HepG2 (cell line): ENCODE measurements around the gene ENTPD2. TPM values are rescaled to one million over a fixed set of nuclear protein-coding genes. Genes with fewer than 3 reads are reported as not detected.

Experiments
- CHD4 ChIP-seq: fragments of 200-600 bp; sonication (generic); IDR thresholded peaks from 2 replicates; pipeline ENCODE4 v1.7.0; 2017; ENCODE audit warnings: mild to moderate bottlenecking, low read length, borderline replicate concordance
- DNMT3B ChIP-seq: conservative IDR thresholded peaks from 2 replicates; pipeline ENCODE4 v1.6.1; 2016; ENCODE audit warnings: missing biosample characterization, control low read depth
- GLI4 ChIP-seq: sonication (generic); formaldehyde crosslinking; IDR thresholded peaks from 2 replicates; pipeline ENCODE4 v1.5.1; 2020; ENCODE audit warnings: missing genetic modification reagents, mild to moderate bottlenecking, moderate library complexity, borderline replicate concordance
- HOXA5 ChIP-seq: sonication (generic); formaldehyde crosslinking; IDR thresholded peaks from 2 replicates; pipeline ENCODE4 v1.4.0; 2020; ENCODE audit warnings: missing genetic modification reagents
- MAZ ChIP-seq, 2 experiments: sonication (generic) in 1 of 2; formaldehyde crosslinking in 1 of 2; IDR thresholded peaks; 2 replicates each; pipeline versions ENCODE4 v1.5.0 to v1.6.1; 2012 to 2020; ENCODE audit warnings: low read depth in 2 of 2, mild to moderate bottlenecking in 2 of 2, borderline replicate concordance in 1 of 2, improper control_type of control experiment in 1 of 2, low read length in 1 of 2, missing genetic modification reagents in 1 of 2, moderate library complexity in 1 of 2
- MIER2 ChIP-seq: IDR thresholded peaks from 2 replicates; pipeline ENCODE4 v1.6.1; 2016; ENCODE audit warnings: missing biosample characterization, missing genetic modification reagents
- MIER3 ChIP-seq: IDR thresholded peaks from 2 replicates; pipeline ENCODE4 v1.6.1; 2016; ENCODE audit warnings: missing compliant biosample characterization, borderline replicate concordance
- MYC ChIP-seq: sonication (generic); formaldehyde crosslinking; IDR thresholded peaks from 2 replicates; pipeline ENCODE4 v1.9.0; 2021; ENCODE audit warnings: missing genetic modification reagents, borderline replicate concordance
- RNF2 ChIP-seq: fragments of 450-650 bp; conservative IDR thresholded peaks from 2 replicates; pipeline ENCODE4 v1.6.1; 2016; ENCODE audit warnings: low read depth
- RXRA ChIP-seq: sonication (generic); formaldehyde crosslinking; IDR thresholded peaks from 2 replicates; pipeline ENCODE4 v1.5.1; 2020; ENCODE audit warnings: missing genetic modification reagents
- THAP8 ChIP-seq: sonication (generic); formaldehyde crosslinking; IDR thresholded peaks from 2 replicates; pipeline ENCODE4 v1.5.1; 2020; ENCODE audit warnings: missing genetic modification reagents, mild to moderate bottlenecking, borderline replicate concordance
- ZBTB43 ChIP-seq: sonication (generic); formaldehyde crosslinking; conservative IDR thresholded peaks from 2 replicates; pipeline ENCODE4 v1.4.0; 2020; ENCODE audit warnings: missing genetic modification reagents
- ZC3H13 ChIP-seq: sonication (generic); formaldehyde crosslinking; IDR thresholded peaks from 2 replicates; pipeline ENCODE4 v1.8.1; 2023; ENCODE audit warnings: mild to moderate bottlenecking, missing genetic modification reagents, moderate library complexity
- ZNF225 ChIP-seq: sonication (generic); formaldehyde crosslinking; IDR thresholded peaks from 2 replicates; pipeline ENCODE4 v1.4.0; 2020; ENCODE audit warnings: mild to moderate bottlenecking, missing genetic modification reagents
- ZNF510 ChIP-seq: sonication (generic); formaldehyde crosslinking; IDR thresholded peaks from 2 replicates; pipeline ENCODE4 v1.4.0; 2020; ENCODE audit warnings: low read depth, mild to moderate bottlenecking, missing genetic modification reagents
- ZNF83 ChIP-seq: sonication (generic); formaldehyde crosslinking; IDR thresholded peaks from 2 replicates; pipeline ENCODE4 v1.4.0; 2020; ENCODE audit warnings: missing genetic modification reagents, mild to moderate bottlenecking, borderline replicate concordance
- ZNF883 ChIP-seq: sonication (generic); formaldehyde crosslinking; IDR thresholded peaks from 2 replicates; pipeline ENCODE4 v1.5.1; 2020; ENCODE audit warnings: mild to moderate bottlenecking, missing genetic modification reagents; ENCODE audit errors: not compliant biosample characterization
- polyA plus RNA-seq, 8 experiments: library from polyadenylated mRNA; depleted of rRNA in 3 of 8; stranded (reverse) in 7 of 8; unstranded in 1 of 8; fragments of >200 nt; fragmentation: Illumina TruSeq in 4 of 8; extraction: Trizol in 4 of 8; gene quantifications; 2 replicates each; pipeline versions ENCODE4 v1.2.1 to v1.2.3, GENCODE V29; 2011 to 2016; ENCODE audit warnings: low read depth in 4 of 8, missing spikeins in 1 of 8, mixed read lengths in 1 of 8; ENCODE audit not compliant: insufficient read depth in 1 of 8
- total RNA-seq, 5 experiments: library from RNA; depleted of rRNA; stranded (reverse); fragments of >200 nt; fragmentation: Illumina TruSeq; extraction: Trizol; gene quantifications; 2 replicates each; pipeline ENCODE4 v1.2.3, GENCODE V29; 2016; ENCODE audit warnings: low read depth in 1 of 5
- TF ChIP-seq, protein P1 (sequence below): sonication (generic); formaldehyde crosslinking; IDR thresholded peaks from 2 replicates; pipeline ENCODE4 v1.4.0; 2020; ENCODE audit warnings: missing genetic modification reagents
- TF ChIP-seq, protein P2 (sequence below): IDR thresholded peaks from 2 replicates; pipeline ENCODE4 v1.6.1; 2016; ENCODE audit warnings: low read depth, control low read depth

ENTPD2 gene
- total and polyA plus RNA-seq, 2 of the 13 experiments (the other 11 are each of a cell fraction or from before 2014, with no cell fraction given): 0.95 to 3.2 TPM

DNA sequence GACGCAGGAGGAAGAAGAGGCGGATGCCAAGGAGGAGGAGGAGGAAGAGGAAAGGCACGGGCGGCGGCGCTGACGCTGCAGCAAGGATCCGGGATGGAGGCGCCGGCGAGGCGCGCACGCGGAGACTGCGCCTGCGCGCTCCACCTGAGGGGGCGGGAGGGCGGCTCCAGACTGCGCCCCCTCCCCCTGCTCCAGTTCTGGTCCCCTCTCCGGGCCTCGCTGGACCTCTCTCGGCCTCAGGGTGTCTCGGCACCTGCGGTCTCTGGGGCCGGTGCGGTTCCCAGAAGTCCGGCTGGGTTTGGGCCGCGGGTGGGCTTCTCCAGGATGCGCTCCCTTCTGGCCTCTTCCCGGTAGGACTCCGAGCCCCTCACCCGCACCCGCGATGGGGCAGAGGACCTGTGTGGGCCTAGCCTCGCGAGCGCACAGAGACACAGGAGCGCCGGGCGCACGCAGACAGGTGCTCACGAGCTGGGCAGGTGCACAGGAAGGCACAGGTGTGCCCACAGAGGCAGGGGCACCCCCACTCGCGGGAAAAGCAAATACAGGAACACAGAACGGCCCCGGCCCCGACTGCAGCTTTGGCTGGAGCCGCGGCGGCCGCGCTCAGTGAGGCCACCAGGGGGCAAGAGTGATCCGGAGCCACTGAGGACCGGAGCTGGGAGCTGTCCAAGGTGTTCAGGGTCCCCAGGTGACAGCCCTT is 7.6 kb downstream of the ENTPD2 start, which contains the start of gene NPDC1 (continued):
- peak; percentile 68 for TF ChIP-seq ZNF883
- peak; percentile 50; the same call in 1 of the 2 replicates for TF ChIP-seq MYC (CRISPR knock-in tag)
- TF ChIP-seq ZNF225 (CRISPR knock-in tag): peak; percentile 89; the same call in 1 of the 2 replicates
- 0 out of 2 replicates have a peak, but pooled peaks have one; percentile 63 for TF ChIP-seq GLI4 (CRISPR knock-in tag)
- peak; percentile 57 for TF ChIP-seq RXRA (CRISPR knock-in tag)
- no peak for TF ChIP-seq RNF2
- TF ChIP-seq MAZ (IDR thresholded peaks at IDR 0.05; ENCODE audit: borderline replicate concordance, low read depth, low read length): no peak; the same call in 1 of the 2 replicates
- TF ChIP-seq MAZ (CRISPR knock-in tag; IDR thresholded peaks at IDR 0.05; ENCODE audit: low read depth): peak; percentile 70
- TF ChIP-seq CHD4: no peak
- 0 out of 2 replicates have a peak, but pooled peaks have one; percentile 43 for TF ChIP-seq ZNF83 (CRISPR knock-in tag)
- TF ChIP-seq, protein P1, sequence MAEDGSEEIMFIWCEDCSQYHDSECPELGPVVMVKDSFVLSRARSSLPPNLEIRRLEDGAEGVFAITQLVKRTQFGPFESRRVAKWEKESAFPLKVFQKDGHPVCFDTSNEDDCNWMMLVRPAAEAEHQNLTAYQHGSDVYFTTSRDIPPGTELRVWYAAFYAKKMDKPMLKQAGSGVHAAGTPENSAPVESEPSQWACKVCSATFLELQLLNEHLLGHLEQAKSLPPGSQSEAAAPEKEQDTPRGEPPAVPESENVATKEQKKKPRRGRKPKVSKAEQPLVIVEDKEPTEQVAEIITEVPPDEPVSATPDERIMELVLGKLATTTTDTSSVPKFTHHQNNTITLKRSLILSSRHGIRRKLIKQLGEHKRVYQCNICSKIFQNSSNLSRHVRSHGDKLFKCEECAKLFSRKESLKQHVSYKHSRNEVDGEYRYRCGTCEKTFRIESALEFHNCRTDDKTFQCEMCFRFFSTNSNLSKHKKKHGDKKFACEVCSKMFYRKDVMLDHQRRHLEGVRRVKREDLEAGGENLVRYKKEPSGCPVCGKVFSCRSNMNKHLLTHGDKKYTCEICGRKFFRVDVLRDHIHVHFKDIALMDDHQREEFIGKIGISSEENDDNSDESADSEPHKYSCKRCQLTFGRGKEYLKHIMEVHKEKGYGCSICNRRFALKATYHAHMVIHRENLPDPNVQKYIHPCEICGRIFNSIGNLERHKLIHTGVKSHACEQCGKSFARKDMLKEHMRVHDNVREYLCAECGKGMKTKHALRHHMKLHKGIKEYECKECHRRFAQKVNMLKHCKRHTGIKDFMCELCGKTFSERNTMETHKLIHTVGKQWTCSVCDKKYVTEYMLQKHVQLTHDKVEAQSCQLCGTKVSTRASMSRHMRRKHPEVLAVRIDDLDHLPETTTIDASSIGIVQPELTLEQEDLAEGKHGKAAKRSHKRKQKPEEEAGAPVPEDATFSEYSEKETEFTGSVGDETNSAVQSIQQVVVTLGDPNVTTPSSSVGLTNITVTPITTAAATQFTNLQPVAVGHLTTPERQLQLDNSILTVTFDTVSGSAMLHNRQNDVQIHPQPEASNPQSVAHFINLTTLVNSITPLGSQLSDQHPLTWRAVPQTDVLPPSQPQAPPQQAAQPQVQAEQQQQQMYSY (CRISPR knock-in tag): 0 out of 2 replicates have a peak, but pooled peaks have one; percentile 44
- no peak for TF ChIP-seq MIER3 (CRISPR knock-in tag)
- 0 out of 2 replicates have a peak, but pooled peaks have one; percentile 48 for TF ChIP-seq ZC3H13 (CRISPR knock-in tag)
- TF ChIP-seq ZNF510 (CRISPR knock-in tag): no peak; the same call in 1 of the 2 replicates
- 0 out of 2 replicates have a peak, but pooled peaks have one; percentile 25 for TF ChIP-seq DNMT3B
- TF ChIP-seq ZBTB43 (CRISPR knock-in tag): peak; percentile 47; the same call in 1 of the 2 replicates
- TF ChIP-seq, protein P2, sequence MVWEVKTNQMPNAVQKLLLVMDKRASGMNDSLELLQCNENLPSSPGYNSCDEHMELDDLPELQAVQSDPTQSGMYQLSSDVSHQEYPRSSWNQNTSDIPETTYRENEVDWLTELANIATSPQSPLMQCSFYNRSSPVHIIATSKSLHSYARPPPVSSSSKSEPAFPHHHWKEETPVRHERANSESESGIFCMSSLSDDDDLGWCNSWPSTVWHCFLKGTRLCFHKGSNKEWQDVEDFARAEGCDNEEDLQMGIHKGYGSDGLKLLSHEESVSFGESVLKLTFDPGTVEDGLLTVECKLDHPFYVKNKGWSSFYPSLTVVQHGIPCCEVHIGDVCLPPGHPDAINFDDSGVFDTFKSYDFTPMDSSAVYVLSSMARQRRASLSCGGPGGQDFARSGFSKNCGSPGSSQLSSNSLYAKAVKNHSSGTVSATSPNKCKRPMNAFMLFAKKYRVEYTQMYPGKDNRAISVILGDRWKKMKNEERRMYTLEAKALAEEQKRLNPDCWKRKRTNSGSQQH (CRISPR knock-in tag): peak; percentile 79
- TF ChIP-seq THAP8 (CRISPR knock-in tag): peak; percentile 73; the same call in 1 of the 2 replicates
- peak; percentile 93 for TF ChIP-seq HOXA5 (CRISPR knock-in tag)
- peak; percentile 98 for TF ChIP-seq MIER2
